ENCODE results near the gene IL1RL2. TPM values are rescaled to one million over a fixed set of nuclear protein-coding genes. Genes with fewer than 3 reads are reported as not detected.
A peak's percentile ranks its signal among the peaks of the same experiment; 100 is the strongest.

Gene IL1RL2
- total RNA-seq, 1 donor from 2014 or later: 5.2 TPM

DNA sequence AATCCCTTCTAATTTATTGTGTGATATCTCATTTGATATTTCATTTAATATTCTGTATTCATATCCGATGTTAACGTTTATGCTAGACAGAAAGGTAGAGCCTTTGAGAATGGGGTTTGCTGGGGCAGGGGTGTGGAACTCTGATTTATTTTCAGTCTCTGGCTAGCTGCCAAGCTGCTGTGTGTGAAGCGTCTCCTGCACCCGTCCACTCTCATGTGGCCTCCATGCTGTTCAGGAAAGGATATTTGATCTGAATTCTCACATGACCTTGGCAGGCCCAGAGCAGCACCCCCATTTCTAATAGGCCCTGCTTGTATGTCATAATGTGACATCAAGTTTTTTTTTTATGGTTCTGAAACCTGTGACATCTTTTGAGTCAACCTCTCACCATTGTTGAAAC lies 42.7 kb upstream of the IL1RL2 start:
- peaks cover 51% of the 10 kb centered on the region for H3K4me1 ChIP-seq
- peaks cover 0 to 5% of the 10 kb centered on the region in 2 donors for H3K36me3 ChIP-seq
- peak overlapping the region; percentile 94 for H3K27ac ChIP-seq
- peak overlapping the region; percentile 65 to 81 for H3K4me3 ChIP-seq
- H3K9me3 ChIP-seq: no peaks in the 10 kb centered on the region
- H3K27me3 ChIP-seq: no peaks in the 10 kb centered on the region
- intact Hi-C loops (cut with DNase I): loop anchor here (5.0 kb wide), 2 partner anchors 82 to 122 kb away; no protein-coding TSS in a partner anchor
- TF ChIP-seq POLR2A (IDR thresholded peaks at IDR 0.05) (no peak), POLR2AphosphoS5 (IDR thresholded peaks at IDR 0.05; ENCODE audit: insufficient read depth in 1 of 2, low read depth in 1 of 2) (no peak)
- TF ChIP-seq, protein P1, sequence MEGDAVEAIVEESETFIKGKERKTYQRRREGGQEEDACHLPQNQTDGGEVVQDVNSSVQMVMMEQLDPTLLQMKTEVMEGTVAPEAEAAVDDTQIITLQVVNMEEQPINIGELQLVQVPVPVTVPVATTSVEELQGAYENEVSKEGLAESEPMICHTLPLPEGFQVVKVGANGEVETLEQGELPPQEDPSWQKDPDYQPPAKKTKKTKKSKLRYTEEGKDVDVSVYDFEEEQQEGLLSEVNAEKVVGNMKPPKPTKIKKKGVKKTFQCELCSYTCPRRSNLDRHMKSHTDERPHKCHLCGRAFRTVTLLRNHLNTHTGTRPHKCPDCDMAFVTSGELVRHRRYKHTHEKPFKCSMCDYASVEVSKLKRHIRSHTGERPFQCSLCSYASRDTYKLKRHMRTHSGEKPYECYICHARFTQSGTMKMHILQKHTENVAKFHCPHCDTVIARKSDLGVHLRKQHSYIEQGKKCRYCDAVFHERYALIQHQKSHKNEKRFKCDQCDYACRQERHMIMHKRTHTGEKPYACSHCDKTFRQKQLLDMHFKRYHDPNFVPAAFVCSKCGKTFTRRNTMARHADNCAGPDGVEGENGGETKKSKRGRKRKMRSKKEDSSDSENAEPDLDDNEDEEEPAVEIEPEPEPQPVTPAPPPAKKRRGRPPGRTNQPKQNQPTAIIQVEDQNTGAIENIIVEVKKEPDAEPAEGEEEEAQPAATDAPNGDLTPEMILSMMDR (IDR thresholded peaks at IDR 0.05): no peak
- DNase-seq (ENCODE audit: extremely low spot score in 2 of 2): no peak

DNA sequence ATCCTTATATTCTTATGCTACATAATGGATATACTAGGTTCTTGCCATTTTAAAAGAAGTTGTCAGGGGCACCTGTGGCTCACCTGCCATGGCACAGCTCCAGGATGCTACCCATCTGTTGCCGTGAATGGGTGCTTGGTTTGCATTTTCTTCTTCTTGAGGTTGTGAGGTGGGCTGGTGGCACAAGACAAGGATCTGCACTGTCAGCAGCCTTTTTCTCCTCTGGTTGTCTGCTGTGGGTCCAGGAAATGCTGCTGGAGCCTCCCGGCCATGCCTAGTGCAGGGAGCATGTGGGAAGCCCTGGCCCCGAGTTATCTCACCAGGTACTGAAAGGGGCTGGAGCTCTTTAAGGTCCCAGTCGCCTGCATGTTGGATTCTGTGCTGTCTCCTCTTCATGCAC lies 41.7 kb upstream of the IL1RL2 start:
- no peak for DNase-seq (ENCODE audit: extremely low spot score in 2 of 2)
- H3K27ac ChIP-seq: peak overlapping the region; percentile 94
- intact Hi-C loops (cut with DNase I): no loop called here
- peaks cover 0 to 5% of the 10 kb centered on the region in 2 donors for H3K36me3 ChIP-seq
- H3K27me3 ChIP-seq: no peaks in the 10 kb centered on the region
- H3K4me3 ChIP-seq: peak overlapping the region; percentile 32 to 65
- TF ChIP-seq, protein P1 (IDR thresholded peaks at IDR 0.05): no peak
- TF ChIP-seq POLR2A (IDR thresholded peaks at IDR 0.05) (no peak), POLR2AphosphoS5 (IDR thresholded peaks at IDR 0.05; ENCODE audit: insufficient read depth in 1 of 2, low read depth in 1 of 2) (no peak)
- H3K9me3 ChIP-seq: no peaks in the 10 kb centered on the region
- H3K4me1 ChIP-seq: peaks cover 61% of the 10 kb centered on the region

- peak overlapping the region; percentile 94 for H3K27ac ChIP-seq
- no peak overlapping the region for H3K4me3 ChIP-seq
- no peak for DNase-seq (ENCODE audit: extremely low spot score in 2 of 2)
- no peaks in the 10 kb centered on the region for H3K27me3 ChIP-seq
- intact Hi-C loops (cut with DNase I): no loop called here
- H3K4me1 ChIP-seq: peaks cover 65% of the 10 kb centered on the region
- H3K36me3 ChIP-seq: peaks cover 0 to 5% of the 10 kb centered on the region in 2 donors
- TF ChIP-seq, protein P1 (IDR thresholded peaks at IDR 0.05): no peak
- TF ChIP-seq POLR2A (IDR thresholded peaks at IDR 0.05): no peak
- no peak for TF ChIP-seq POLR2AphosphoS5 (IDR thresholded peaks at IDR 0.05; ENCODE audit: insufficient read depth in 1 of 2, low read depth in 1 of 2)
- H3K9me3 ChIP-seq: no peaks in the 10 kb centered on the region
Observed at GRCh38 chr2:102145934-102146333, 40.9 kb upstream of the IL1RL2 start.

- H3K4me3 ChIP-seq: no peak overlapping the region
- DNase-seq (ENCODE audit: extremely low spot score in 2 of 2): no peak
Observed at GRCh38 chr2:102147935-102148334, 38.9 kb upstream of the IL1RL2 start.

DNA sequence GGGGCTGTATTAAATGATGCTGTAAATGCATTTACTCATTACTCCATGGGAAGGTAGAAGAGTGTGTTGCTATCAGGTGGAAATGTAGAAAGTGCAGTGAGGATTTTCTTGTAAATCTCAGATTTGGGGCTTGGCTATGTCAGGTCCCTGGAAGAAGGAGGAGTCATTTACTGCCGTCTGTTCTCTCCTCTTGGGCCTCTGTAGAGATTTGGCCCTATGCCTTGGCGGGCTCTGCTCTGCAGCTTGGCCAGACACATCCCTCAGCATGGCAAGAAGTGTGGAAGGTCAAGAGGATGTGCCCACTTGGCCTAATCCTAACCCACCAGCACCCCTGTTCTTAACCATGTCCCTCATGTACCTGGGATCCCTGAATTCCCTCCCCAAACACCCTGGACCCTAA lies 37.6 kb upstream of the IL1RL2 start:
- Histone ChIP-seq H3K4me3 (no peak overlapping the region), H3K9me3 (no peaks in the 10 kb centered on the region), H3K27me3 (no peaks in the 10 kb centered on the region), H3K36me3 (peaks cover 0 to 13% of the 10 kb centered on the region in 2 donors), H3K4me1 (peaks cover 81% of the 10 kb centered on the region), H3K27ac (peak overlapping the region; percentile 68)
- TF ChIP-seq, protein P1 (IDR thresholded peaks at IDR 0.05): no peak
- TF ChIP-seq POLR2AphosphoS5 (IDR thresholded peaks at IDR 0.05; ENCODE audit: insufficient read depth in 1 of 2, low read depth in 1 of 2): no peak
- intact Hi-C loops (cut with DNase I): no loop called here
- no peak for DNase-seq (ENCODE audit: extremely low spot score in 2 of 2)

More at GRCh38 chr2:102147935-102148334, 38.9 kb upstream of the IL1RL2 start:
- TF ChIP-seq, protein P1 (IDR thresholded peaks at IDR 0.05): no peak
- no peak for TF ChIP-seq POLR2AphosphoS5 (IDR thresholded peaks at IDR 0.05; ENCODE audit: insufficient read depth in 1 of 2, low read depth in 1 of 2)
- no peak for TF ChIP-seq POLR2A (IDR thresholded peaks at IDR 0.05)
- intact Hi-C loops (cut with DNase I): no loop called here
- H3K9me3 ChIP-seq: no peaks in the 10 kb centered on the region
- peaks cover 0 to 5% of the 10 kb centered on the region in 2 donors for H3K36me3 ChIP-seq
- no peaks in the 10 kb centered on the region for H3K27me3 ChIP-seq
- H3K4me1 ChIP-seq: peaks cover 74% of the 10 kb centered on the region
- peak overlapping the region; percentile 94 for H3K27ac ChIP-seq
